Pancreas (tissue), 10 donors: ENCODE data around the gene FBN3. TPM values are rescaled to one million over a fixed set of nuclear protein-coding genes. Genes with fewer than 3 reads are reported as not detected.

Experiments used
- ATAC-seq, 4 donors: fragments of 200-7000 bp; cut with Tn5 transposase; one replicate each; pipeline versions ENCODE4 v1.8.0 to v1.9.1; 2020; ENCODE audit warnings: mild to moderate bottlenecking in 4 of 4, moderate library complexity in 4 of 4
- DNase-seq, 6 donors: peaks; one replicate each; pipeline ENCODE4 v3.0.0-alpha.2; 2020
- FAIRE-seq: peaks from 2 replicates; lab custom pipeline; 2012; peaks lifted over from hg19 to GRCh38; lab: Jason Lieb, UNC
- H3K27ac ChIP-seq, 4 donors: fragments of 200-600 bp; sonication (generic); 1 replicate in 3 of 4; 2 replicates in 1 of 4; pipeline versions ENCODE4 v1.5.0 to v1.8.0; 2020
- H3K27me3 ChIP-seq, 4 donors: fragments of 200-600 bp; one replicate each; pipeline ENCODE4 v1.8.0; 2021
- H3K36me3 ChIP-seq, 3 donors: fragments of 200-600 bp; sonication (generic) in 1 of 3; one replicate each; pipeline versions ENCODE4 v1.5.0 to v1.8.0; 2020 to 2021
- H3K4me1 ChIP-seq, 3 donors: fragments of 200-600 bp; one replicate each; pipeline ENCODE4 v1.8.0; 2021
- H3K4me3 ChIP-seq, 4 donors: fragments of 200-600 bp; sonication (generic) in 2 of 4; one replicate each; pipeline versions ENCODE4 v1.5.0 to v1.8.0; 2020 to 2021
- H3K9me3 ChIP-seq, 4 donors: fragments of 200-600 bp; one replicate each; pipeline ENCODE4 v1.8.0; 2021
- CTCF ChIP-seq, 4 donors: fragments of 200-600 bp; sonication (generic) in 3 of 4; IDR thresholded peaks; one replicate each; pipeline versions ENCODE4 v1.5.0 to v1.8.0; 2021; ENCODE audit warnings: antibody characterized with exemption in 4 of 4
- WGBS, 2 donors: extraction: QIAGEN DNeasy Blood & Tissue Kit; methylation state at CpG; one replicate each; pipeline ENCODE4 v1.1.7; 2013; 5-methylcytosine and 5-hydroxymethylcytosine counted together
- intact Hi-C, 3 donors: fragments of 100-400 bp; cut with DNase I; formaldehyde crosslinking; loops; one replicate each; pipeline versions ENCODE4 v1.11.1 to v1.14.2; 2022
- polyA plus RNA-seq, 2 donors: library from polyadenylated mRNA; stranded (reverse); fragments of 200-250 nt; gene quantifications; one replicate each; pipeline ENCODE4 v1.2.3, GENCODE V29; 2013
- total RNA-seq, 6 donors: library from RNA; stranded (reverse); fragmentation: NEBNext Ultra II Directional in 4 of 6; extraction: Animal tissue kit (Norgen Biotek cat#: 25700) in 4 of 6; gene quantifications; one replicate each; pipeline versions ENCODE4 v1.2.1 to v1.2.4, GENCODE V29; 2021 to 2023
- donor health status: healthy with polysubstance abuse.
- donor health status: DM: no; HTN: no; CAD: no; lungs with moderate emphysema.
- donor health status: DM: no; HTN: no; CAD: no.
- donor health status: control.
- donor health status: control.
- donor health status: Bipolar disorder and iron deficiency.
- donor health status: DM: yes; HTN: yes; CAD: no.
- donor health status: DM: no; HTN: no; CAD: no.
- donor health status: DM: no; HTN: no; CAD: no.
- donor health status: DM: yes; HTN: yes; CAD: no.

The FBN3 gene
- total and polyA plus RNA-seq, 8 donors = under 0.01 to 0.20 (median 0.03) TPM; not detected in 2

- no peak for TF ChIP-seq CTCF (IDR thresholded peaks at IDR 0.05)
- FAIRE-seq = no peak
- 73 to 80% methylated on average over 13 of the region's 13 CpGs for WGBS, 2 donors
These were observed 74.0 kb downstream of the FBN3 start for GRCh38 chr19:8075158-8076074.

GRCh38 chr19:8074501-8074900 lies 74.9 kb downstream of the FBN3 start:
- intact Hi-C loops = no loop called here
- H3K36me3 ChIP-seq = no peaks in the 10 kb centered on the region
- no peak for TF ChIP-seq CTCF (IDR thresholded peaks at IDR 0.05)
- no peak overlapping the region for H3K27ac ChIP-seq
- no peak for DNase-seq
- no peaks in the 10 kb centered on the region for H3K4me1 ChIP-seq
- 90 to 100% methylated on average over 1 of the region's 1 CpG for WGBS, 2 donors
- FAIRE-seq = no peak
- H3K27me3 ChIP-seq = no peaks in the 10 kb centered on the region
- ATAC-seq = no peak
- no peak overlapping the region for H3K4me3 ChIP-seq
- no peaks in the 10 kb centered on the region for H3K9me3 ChIP-seq

More at GRCh38 chr19:8075158-8076074, 74.0 kb downstream of the FBN3 start:
- no peaks in the 10 kb centered on the region for H3K9me3 ChIP-seq
- no peaks in the 10 kb centered on the region for H3K36me3 ChIP-seq
- ATAC-seq (no peak), DNase-seq (no peak)
- intact Hi-C loops = no loop called here
- H3K4me1 ChIP-seq = no peaks in the 10 kb centered on the region
- no peaks in the 10 kb centered on the region for H3K27me3 ChIP-seq
- H3K27ac ChIP-seq = no peak overlapping the region
- no peak overlapping the region for H3K4me3 ChIP-seq

GRCh38 chr19:8071912-8072311 lies 77.5 kb downstream of the FBN3 start:
- H3K4me3 ChIP-seq = no peak overlapping the region
- H3K9me3 ChIP-seq = no peaks in the 10 kb centered on the region
- H3K27me3 ChIP-seq = no peaks in the 10 kb centered on the region
- no peak for DNase-seq
- no peaks in the 10 kb centered on the region for H3K36me3 ChIP-seq
- TF ChIP-seq CTCF (IDR thresholded peaks at IDR 0.05) = no peak
- FAIRE-seq = no peak
- no peak for ATAC-seq
- H3K4me1 ChIP-seq = no peaks in the 10 kb centered on the region
- H3K27ac ChIP-seq = no peak overlapping the region
- intact Hi-C loops = no loop called here
- WGBS, 2 donors = 77 to 87% methylated on average over 15 of the region's 15 CpGs

GRCh38 chr19:8069096-8069973 lies 80.1 kb downstream of the FBN3 start:
- H3K4me3 ChIP-seq = no peak overlapping the region
- intact Hi-C loops = no loop called here
- H3K9me3 ChIP-seq = no peaks in the 10 kb centered on the region
- TF ChIP-seq CTCF (IDR thresholded peaks at IDR 0.05) = peak in 1 of 4 donors; percentile 23
- no peaks in the 10 kb centered on the region for H3K4me1 ChIP-seq
- no peak for FAIRE-seq
- H3K27me3 ChIP-seq = no peaks in the 10 kb centered on the region
- ATAC-seq = no peak
- no peak for DNase-seq
- no peaks in the 10 kb centered on the region for H3K36me3 ChIP-seq
- H3K27ac ChIP-seq = no peak overlapping the region
- 80 to 81% methylated on average over 13 of the region's 13 CpGs for WGBS, 2 donors
